H1 (cell line): Measurements from ENCODE around the gene CHEK2.
"Not testable (repeated sequence)": the region's sequence is repeated elsewhere in the genome, so short reads cannot be mapped to it uniquely, and the experiment has no call there.

Source experiments
- CTCF ChIP-seq, 3 experiments: IDR thresholded peaks; 1 replicate in 2 of 3; 2 replicates in 1 of 3; pipeline versions ENCODE4 v1.5.1 to v1.6.1; 2011; ENCODE audit warnings: low read length in 3 of 3, mild to moderate bottlenecking in 3 of 3, inconsistent platforms in 2 of 3, low read depth in 1 of 3, moderate library complexity in 1 of 3; ENCODE audit not compliant: insufficient read depth in 1 of 3; ENCODE audit errors: control extremely low read depth in 1 of 3
- EZH2 ChIP-seq: fragments of 200-600 bp; sonication (generic); IDR thresholded peaks from 2 replicates; pipeline ENCODE4 v1.7.1; 2012; ENCODE audit warnings: low read depth, mild to moderate bottlenecking, moderate library complexity, low read length, inconsistent platforms; ENCODE audit not compliant: severe bottlenecking
- HDAC6 ChIP-seq: IDR thresholded peaks from one replicate; pipeline ENCODE4 v1.7.1; 2012; ENCODE audit warnings: low read depth, mild to moderate bottlenecking, inconsistent platforms, low read length, moderate library complexity
- MAFK ChIP-seq: IDR thresholded peaks from 2 replicates; pipeline ENCODE4 v1.6.1; 2012; ENCODE audit warnings: low read depth, mild to moderate bottlenecking, improper control_type of control experiment, low read length
- MAX ChIP-seq: IDR thresholded peaks from 2 replicates; pipeline ENCODE4 v1.6.1; 2012; ENCODE audit warnings: inconsistent platforms
- TAF1 ChIP-seq: IDR thresholded peaks from 2 replicates; pipeline ENCODE4 v1.6.1; 2011; ENCODE audit warnings: mild to moderate bottlenecking, low read depth, low read length

GRCh38 chr22:28689796-28690195, 51.8 kb downstream of the CHEK2 start:
- TF ChIP-seq EZH2; HDAC6; TAF1; MAX; MAFK; CTCF (IDR thresholded peaks at IDR 0.05; ENCODE audit: control extremely low read depth in 1 of 3, insufficient read depth in 1 of 3, low read depth in 1 of 3, low read length in 3 of 3): not testable (repeated sequence)
